Urinary bladder (tissue), 4 donors: ENCODE results near the gene RNF31. TPM values are rescaled to one million over a fixed set of nuclear protein-coding genes. Genes with fewer than 3 reads are reported as not detected.
A peak's percentile ranks its signal among the peaks of the same experiment; 100 is the strongest.

Experiments used
- DNase-seq: peaks from one replicate; pipeline ENCODE4 v3.0.0-alpha.2; 2015; ENCODE audit errors: extremely low spot score
- H3K27ac ChIP-seq: one replicate; pipeline ENCODE4 v1.5.1; 2013; ENCODE audit warnings: low read depth, mild to moderate bottlenecking, moderate library complexity
- H3K36me3 ChIP-seq: one replicate; pipeline ENCODE4 v1.6.1; 2013; ENCODE audit warnings: mild to moderate bottlenecking, moderate library complexity; ENCODE audit not compliant: insufficient read depth
- H3K4me1 ChIP-seq: one replicate; pipeline ENCODE4 v1.6.1; 2013; ENCODE audit warnings: mild to moderate bottlenecking, moderate library complexity; ENCODE audit not compliant: insufficient read depth
- H3K4me3 ChIP-seq: one replicate; pipeline ENCODE4 v1.5.1; 2013; ENCODE audit warnings: low read depth, low read length
- WGBS: extraction: QIAGEN DNeasy Blood & Tissue Kit; methylation state at CpG from one replicate; pipeline ENCODE4 v1.1.7; 2013; 5-methylcytosine and 5-hydroxymethylcytosine counted together
- polyA plus RNA-seq: library from polyadenylated mRNA; stranded (reverse); fragments of 200-250 nt; gene quantifications from one replicate; pipeline ENCODE4 v1.2.3, GENCODE V29; 2013
- total RNA-seq: library from RNA; depleted of rRNA; stranded (reverse); fragments of >200 nt; gene quantifications from one replicate; pipeline ENCODE4 v1.2.3, GENCODE V29; 2014
- donor health status: healthy with polysubstance abuse.
- donor health status: healthy.

RNF31 gene
- total and polyA plus RNA-seq, 2 donors: 30.8 to 45.8 TPM

DNA sequence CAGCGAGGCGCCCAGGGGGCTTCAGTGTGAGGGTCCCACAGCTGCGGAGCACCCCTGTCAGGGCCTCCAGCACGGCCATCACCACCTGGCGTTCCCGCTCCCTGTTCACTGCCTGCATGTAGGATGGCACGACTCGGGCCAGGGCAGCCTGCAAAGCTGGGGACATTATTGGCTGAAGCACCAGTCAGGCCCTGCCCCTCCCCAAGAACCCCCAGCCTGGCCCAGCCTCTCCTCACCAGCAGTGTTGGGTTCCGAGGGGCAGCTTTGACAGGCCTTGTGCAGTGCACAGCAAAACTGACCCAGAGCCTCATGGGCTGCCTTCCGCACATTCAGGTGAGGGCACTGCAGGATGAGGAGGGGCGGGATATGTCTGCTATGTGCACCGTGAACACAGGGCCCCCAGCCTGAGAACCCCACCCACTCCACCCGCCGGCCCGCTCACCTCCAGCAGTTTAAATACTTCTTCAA is 35.8 kb downstream of the RNF31 start:
- DNase-seq: no peak
- Histone ChIP-seq H3K36me3 (peaks cover 2% of the 10 kb centered on the region), H3K27ac (no peak overlapping the region), H3K4me3 (no peak overlapping the region), H3K4me1 (no peaks in the 10 kb centered on the region)
- 89% methylated on average over 15 of the region's 15 CpGs for WGBS

DNA sequence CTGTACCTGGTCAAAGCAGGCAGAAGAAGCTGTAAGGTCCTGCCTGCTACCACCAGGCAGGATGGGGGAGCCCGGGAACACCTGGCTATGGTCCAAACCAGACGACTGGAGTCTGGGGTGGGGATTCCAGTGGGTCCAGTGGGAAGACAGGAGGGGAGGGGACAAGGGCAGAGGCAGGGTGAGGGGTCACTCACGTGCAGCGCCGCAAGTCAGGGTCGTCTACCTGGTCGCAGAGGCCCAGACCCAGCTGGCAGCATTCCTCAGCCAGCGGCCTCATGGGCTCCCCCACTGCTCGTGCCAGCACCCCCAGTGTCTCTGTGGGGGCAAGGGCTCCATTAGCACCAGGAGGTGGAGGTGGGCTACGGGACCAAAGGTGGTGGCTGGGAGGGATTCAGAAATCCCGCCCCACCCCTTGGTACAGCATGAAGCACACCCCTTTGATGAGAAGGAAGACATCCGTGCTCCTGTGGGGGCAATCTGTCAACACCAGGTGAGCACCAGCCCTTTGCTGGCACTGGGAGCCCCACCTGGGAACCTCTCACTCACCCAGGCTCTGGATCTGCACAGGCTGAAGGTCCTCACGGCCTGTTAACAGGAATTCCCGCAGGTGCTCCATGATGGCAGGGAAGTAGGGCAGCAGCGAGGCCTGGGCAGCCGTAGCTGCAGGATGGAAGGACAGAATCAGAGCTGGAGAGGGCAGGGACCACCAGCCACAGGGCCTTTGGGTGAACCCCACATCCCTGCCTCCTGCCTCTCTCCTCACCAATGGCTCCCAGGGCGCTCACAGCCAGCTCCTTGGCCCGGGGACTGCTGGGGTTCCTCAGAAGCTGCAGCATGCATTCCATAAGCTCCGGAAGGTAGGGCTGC is 37.0 kb downstream of the RNF31 start:
- Histone ChIP-seq H3K36me3 (peaks cover 2% of the 10 kb centered on the region), H3K4me1 (no peaks in the 10 kb centered on the region), H3K4me3 (no peak overlapping the region), H3K27ac (no peak overlapping the region)
- DNase-seq: no peak
- WGBS: 88% methylated on average over 19 of the region's 19 CpGs

- Histone ChIP-seq H3K36me3 (peaks cover 2% of the 10 kb centered on the region), H3K4me1 (no peaks in the 10 kb centered on the region), H3K4me3 (no peak overlapping the region), H3K27ac (no peak overlapping the region)
- no peak for DNase-seq
- 96% methylated on average over 7 of the region's 7 CpGs for WGBS
Observed at GRCh38 chr14:24185026-24185425, 37.7 kb downstream of the RNF31 start.

- H3K36me3 ChIP-seq: no peaks in the 10 kb centered on the region
Observed at GRCh38 chr14:24185741-24186140, 38.4 kb downstream of the RNF31 start.

DNA sequence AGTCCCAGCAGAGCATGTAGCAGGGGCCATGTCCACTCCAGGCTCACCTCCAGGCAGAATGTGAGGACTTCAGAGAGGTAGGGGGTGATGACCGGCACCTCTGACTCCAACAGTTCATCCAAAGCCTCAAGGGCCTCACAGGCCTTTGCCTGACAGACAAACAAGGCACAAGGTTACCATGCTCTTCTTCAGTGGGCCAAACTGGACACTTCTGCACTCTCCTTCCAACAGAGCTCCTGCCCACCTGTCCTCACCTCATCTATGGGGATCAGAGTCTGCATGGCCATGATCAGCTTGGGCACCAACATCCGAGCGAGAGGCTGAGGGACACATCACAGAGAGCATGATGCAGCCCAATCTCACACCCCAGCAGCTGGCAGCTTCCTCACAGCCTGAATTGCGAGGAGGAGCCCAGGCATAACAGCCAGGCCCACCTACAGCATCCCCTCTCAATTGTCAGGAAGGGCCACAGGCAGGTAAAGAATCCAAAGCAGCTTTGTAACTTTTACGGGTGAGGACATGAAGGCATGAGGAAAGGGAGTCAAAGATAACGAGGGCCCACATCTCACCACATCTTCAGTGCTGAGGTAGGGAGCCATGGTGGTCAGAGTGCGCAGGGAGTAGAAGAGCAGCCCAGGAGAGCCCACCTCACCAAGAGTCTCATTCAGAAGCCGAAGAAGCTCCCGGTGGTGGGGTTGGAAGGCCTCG is 39.7 kb downstream of the RNF31 start:
- Histone ChIP-seq H3K4me1 (no peaks in the 10 kb centered on the region), H3K36me3 (no peaks in the 10 kb centered on the region), H3K4me3 (no peak overlapping the region), H3K27ac (no peak overlapping the region)
- WGBS: 93% methylated on average over 10 of the region's 10 CpGs
- DNase-seq: no peak

More at GRCh38 chr14:24185741-24186140, 38.4 kb downstream of the RNF31 start:
- no peak overlapping the region for H3K27ac ChIP-seq
- no peak overlapping the region for H3K4me3 ChIP-seq
- DNase-seq: no peak
- no peaks in the 10 kb centered on the region for H3K4me1 ChIP-seq
- WGBS: 93% methylated on average over 11 of the region's 11 CpGs

DNA sequence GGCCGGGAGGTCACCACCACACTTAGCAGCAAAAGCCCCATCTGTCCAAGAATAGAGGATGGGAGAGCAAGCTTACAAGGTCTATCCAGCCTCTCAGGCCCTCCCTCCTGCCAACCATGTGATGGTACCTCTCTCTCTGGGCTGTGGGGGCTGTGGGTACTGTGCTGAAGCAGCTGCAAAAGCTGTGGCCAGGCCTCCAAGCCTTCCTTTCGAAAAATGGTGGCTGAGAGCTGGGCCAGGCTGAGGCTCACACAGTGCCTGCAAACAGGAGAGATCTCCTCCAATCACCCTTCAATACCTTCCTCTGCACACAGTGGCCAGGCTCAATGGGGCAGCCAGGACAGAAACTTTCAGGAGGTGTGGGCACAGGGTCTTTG is 40.2 kb downstream of the RNF31 start:
- no peak for DNase-seq
- WGBS: 88% methylated on average over 2 of the region's 2 CpGs
- no peaks in the 10 kb centered on the region for H3K36me3 ChIP-seq
- H3K4me1 ChIP-seq: no peaks in the 10 kb centered on the region
- H3K27ac ChIP-seq: no peak overlapping the region
- H3K4me3 ChIP-seq: no peak overlapping the region

DNA sequence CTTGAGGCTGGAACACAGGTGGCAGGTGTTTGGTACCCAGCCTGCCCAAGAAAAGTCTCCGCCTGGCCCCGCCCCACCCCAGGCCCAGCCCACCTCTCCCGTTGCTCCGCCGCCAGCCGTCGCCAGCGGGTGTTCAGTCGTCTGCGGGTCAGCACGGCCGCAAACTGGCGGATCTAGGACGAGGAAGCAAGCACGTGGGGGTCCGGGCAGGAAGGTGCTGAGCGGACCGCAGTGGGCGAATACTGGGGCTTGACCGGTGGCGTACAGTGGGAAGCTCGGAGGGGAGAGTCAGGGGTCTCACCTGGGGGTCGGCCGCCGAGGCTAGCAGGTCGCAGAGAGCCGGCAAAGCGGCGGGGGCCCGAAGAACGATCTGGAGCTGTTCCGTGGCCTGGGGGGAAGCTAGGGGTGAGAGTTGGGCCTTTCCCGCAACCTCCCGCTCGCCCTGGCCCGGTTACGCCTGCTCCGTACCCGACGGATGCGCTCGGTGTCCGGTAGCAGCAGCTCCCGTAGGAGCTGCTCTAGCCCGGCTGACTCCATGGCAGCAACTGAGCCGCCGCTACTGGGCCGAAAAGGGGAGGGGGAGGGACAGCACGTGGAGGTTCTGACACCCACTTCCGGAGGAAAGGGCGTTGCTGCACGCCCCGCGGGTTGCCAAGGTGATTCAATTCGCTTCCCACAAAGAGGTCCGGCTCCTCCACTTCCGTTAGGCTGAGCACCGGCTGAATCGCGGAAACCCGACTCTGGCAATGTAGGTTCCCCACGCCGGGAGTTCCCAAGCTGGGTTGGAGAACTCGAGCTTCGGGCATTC is 41.2 kb downstream of the RNF31 start, which contains the start of gene IPO4:
Gene IPO4, minus strand, starts transcription at position 566 of the 808 bp plus-strand sequence. Its CDS starts 29 bp downstream, at position 537.
- DNase-seq: peak; percentile 92
- Histone ChIP-seq H3K4me3 (peak within 1 kb of the TSS; percentile 62), H3K4me1 (no peaks in the 10 kb centered on the region), H3K36me3 (no peaks in the 10 kb centered on the region), H3K27ac (peak within 1 kb of the TSS; percentile 16)
- under 1% methylated on average over 65 of the region's 65 CpGs for WGBS

GRCh38 chr14:24189059-24189375 is 41.7 kb downstream of the RNF31 start:
- no peaks in the 10 kb centered on the region for H3K36me3 ChIP-seq
- no peak overlapping the region for H3K4me3 ChIP-seq
- 2% methylated on average over 3 of the region's 3 CpGs for WGBS
- DNase-seq: no peak
- H3K4me1 ChIP-seq: no peaks in the 10 kb centered on the region
- H3K27ac ChIP-seq: no peak overlapping the region

DNA sequence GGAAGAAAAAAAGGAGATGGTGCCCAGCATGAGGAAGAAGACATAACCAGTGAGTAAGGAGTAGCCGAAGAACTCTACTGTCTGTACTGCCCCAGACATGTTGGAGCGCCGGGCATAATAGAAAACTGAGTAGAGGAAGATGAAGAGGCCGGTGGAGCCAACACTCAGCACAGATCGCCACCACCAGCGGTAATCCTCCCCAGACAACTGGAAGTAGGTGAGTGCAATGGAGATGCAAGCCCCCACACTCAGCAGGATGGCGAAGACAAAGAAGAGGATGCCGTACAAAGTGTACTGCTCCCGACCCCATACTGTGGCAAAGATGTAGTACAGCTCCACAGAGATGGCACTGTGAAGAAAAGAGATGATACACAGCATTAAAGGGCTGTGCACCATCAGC is 42.2 kb downstream of the RNF31 start:
- Histone ChIP-seq H3K36me3 (no peaks in the 10 kb centered on the region), H3K4me3 (no peak overlapping the region), H3K27ac (no peak overlapping the region), H3K4me1 (no peaks in the 10 kb centered on the region)
- DNase-seq: no peak
- WGBS: 94% methylated on average over 9 of the region's 9 CpGs

DNA sequence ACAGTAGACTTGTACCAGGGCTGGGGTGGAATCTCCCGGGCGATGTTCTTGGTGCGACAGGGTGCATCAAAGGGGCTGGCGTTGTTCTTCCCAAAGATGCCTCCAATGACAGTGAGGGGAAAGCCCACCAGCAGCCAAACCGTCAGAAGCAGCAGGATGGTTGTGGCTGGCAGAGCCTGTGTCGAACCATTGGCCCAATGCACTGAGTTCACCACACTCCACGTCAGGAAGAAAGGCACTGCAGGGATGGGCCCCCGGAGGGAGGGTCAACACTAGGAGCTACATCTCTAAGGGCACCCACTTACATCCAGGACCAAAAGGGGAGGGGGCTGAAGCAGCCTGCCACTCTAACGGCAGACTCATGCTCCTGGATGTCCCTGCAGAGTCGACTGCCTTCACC is 43.1 kb downstream of the RNF31 start:
- DNase-seq: no peak
- Histone ChIP-seq H3K4me1 (no peaks in the 10 kb centered on the region), H3K4me3 (no peak overlapping the region), H3K36me3 (no peaks in the 10 kb centered on the region), H3K27ac (no peak overlapping the region)
- 92% methylated on average over 10 of the region's 10 CpGs for WGBS

DNA sequence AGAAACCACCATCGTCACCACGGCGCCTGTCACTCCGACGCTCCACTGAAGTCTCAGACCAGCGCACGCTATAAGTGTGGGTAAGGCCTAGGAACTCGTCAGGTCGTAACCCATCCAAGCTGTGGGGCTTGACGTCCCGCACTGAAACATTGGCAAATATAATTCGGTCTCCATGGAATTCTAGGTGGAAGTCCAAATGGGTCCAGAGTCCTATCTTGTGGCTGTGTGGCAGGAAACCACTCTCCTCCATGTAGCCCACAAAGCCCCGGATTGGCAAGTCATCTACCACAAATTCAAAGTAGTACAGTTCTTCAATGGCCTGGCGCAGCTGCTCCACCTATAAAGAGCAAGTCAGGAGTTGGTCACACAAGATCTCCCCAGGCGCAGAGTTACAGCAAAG is 45.6 kb downstream of the RNF31 start:
- 97% methylated on average over 15 of the region's 15 CpGs for WGBS
- no peak overlapping the region for H3K4me3 ChIP-seq
- DNase-seq: no peak
- H3K36me3 ChIP-seq: no peaks in the 10 kb centered on the region
- peaks cover 1% of the 10 kb centered on the region for H3K4me1 ChIP-seq
- no peak overlapping the region for H3K27ac ChIP-seq

DNA sequence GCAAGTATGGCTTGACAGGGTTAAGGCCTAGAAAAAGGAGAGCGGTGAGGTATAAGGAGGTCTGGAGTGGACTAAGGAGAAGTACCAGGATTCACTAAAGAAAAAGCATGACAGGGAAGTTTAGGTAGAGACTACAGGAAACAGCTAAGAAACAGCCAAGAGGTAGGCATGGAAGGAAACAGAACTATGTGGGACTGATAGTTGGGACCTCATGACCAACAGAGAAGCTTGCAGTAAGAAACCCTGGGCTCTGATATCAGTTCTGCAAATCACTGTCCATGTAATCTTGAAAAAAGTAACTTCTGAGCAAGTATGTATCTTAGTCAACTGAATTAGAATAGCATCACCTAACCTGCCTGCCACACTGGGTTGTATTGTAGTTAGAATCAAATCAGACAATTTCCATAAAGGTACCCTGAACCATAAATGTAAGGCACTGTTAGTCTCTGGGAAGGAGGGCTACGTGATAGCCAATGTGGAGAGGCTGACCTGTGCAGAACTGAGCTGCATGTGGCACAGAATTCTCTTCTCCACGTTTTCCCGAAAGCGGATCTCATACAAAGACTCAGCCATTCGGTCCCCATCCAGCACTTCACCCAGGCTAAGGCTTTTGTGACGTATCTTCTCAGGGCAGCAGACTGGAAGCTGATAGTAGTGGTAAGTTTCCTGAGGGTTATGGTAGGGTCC is 47.0 kb downstream of the RNF31 start:
- Histone ChIP-seq H3K27ac (no peak overlapping the region), H3K4me1 (peaks cover 1% of the 10 kb centered on the region), H3K4me3 (peak overlapping the region; percentile 67), H3K36me3 (no peaks in the 10 kb centered on the region)
- no peak for DNase-seq
- WGBS: 81% methylated on average over 7 of the region's 7 CpGs

GRCh38 chr14:24194873-24195185 is 47.5 kb downstream of the RNF31 start:
- 56% methylated on average over 8 of the region's 8 CpGs for WGBS
- Histone ChIP-seq H3K4me3 (peak overlapping the region; percentile 67), H3K27ac (peak overlapping the region; percentile 94), H3K4me1 (peaks cover 1% of the 10 kb centered on the region), H3K36me3 (no peaks in the 10 kb centered on the region)
- DNase-seq: no peak
